Measurements from ENCODE around the gene PPT2.
"Not testable (repeated sequence)": the region's sequence is repeated elsewhere in the genome, so short reads cannot be mapped to it uniquely, and the experiment has no call there.

The PPT2 gene

DNA sequence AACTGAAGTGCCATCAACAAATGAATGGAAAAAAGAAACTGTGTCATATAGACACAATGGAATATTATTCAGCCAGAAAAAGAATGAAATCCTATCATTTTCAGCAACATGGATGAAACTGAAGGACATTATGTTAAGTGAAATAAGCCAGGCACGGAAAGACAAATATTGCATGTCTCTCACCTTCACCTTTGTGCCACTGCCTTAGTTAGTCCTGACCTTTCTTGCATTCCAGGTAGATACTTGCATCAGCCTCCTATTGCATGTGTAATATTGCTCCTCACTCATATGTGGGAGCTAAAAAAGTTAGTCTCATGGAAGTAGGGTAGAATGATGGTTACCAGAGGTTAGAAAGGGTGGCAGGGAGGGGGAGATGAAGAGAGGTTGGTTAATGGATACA lies 55.1 kb downstream of the PPT2 start:
- FAIRE-seq = no peak
- TF ChIP-seq TAF1 (IDR thresholded peaks at IDR 0.05; ENCODE audit: borderline replicate concordance, low read depth, low read length) (no peak), POLR2AphosphoS5 (IDR thresholded peaks at IDR 0.05; ENCODE audit: low read depth, low read length) (no peak), POLR2A (IDR thresholded peaks at IDR 0.05; ENCODE audit: low read depth, low read length) (no peak)
- DNase-seq (ENCODE audit: insufficient read length) = no peak

DNA sequence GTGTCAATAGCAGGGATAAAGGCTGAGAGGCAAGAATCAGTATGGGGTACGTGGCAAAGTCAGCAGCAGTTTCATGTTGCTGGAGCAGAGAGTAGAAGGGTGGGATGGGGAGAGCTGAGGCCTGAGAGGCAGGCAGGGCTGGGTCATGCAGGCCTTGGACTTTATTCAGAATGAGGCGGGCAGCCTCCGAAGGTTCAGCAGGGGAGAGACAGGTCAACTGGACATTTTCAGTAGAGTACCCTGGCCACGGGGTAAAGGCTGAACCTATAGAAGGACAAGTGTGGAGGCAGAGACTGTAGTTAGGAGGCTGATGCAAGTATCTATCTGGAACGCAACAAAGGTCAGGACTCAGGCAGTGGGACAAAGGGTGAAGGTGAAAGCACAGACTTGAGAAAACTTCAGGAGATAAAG lies 56.3 kb downstream of the PPT2 start:
- DNase-seq (ENCODE audit: insufficient read length) (no peak), FAIRE-seq (no peak)
- no peak for TF ChIP-seq TAF1 (IDR thresholded peaks at IDR 0.05; ENCODE audit: borderline replicate concordance, low read depth, low read length)

GRCh38 chr6:32211432-32211831 lies 57.5 kb downstream of the PPT2 start:
- FAIRE-seq; DNase-seq (ENCODE audit: insufficient read length): not testable (repeated sequence)

- DNase-seq (ENCODE audit: insufficient read length) (no peak), FAIRE-seq (no peak)
- no peak for TF ChIP-seq POLR2A (IDR thresholded peaks at IDR 0.05; ENCODE audit: low read depth, low read length)
Observed at GRCh38 chr6:32212076-32212760, 58.3 kb downstream of the PPT2 start.

Measured in GM12892 (cell line).